ENCODE measurements around the gene GGTLC2. TPM values are rescaled to one million over a fixed set of nuclear protein-coding genes. Genes with fewer than 3 reads are reported as not detected.
"Not testable (repeated sequence)": the region's sequence is repeated elsewhere in the genome, so short reads cannot be mapped to it uniquely, and the experiment has no call there.

Gene GGTLC2
- total and polyA plus RNA-seq, 9 donors, result not detected

DNA sequence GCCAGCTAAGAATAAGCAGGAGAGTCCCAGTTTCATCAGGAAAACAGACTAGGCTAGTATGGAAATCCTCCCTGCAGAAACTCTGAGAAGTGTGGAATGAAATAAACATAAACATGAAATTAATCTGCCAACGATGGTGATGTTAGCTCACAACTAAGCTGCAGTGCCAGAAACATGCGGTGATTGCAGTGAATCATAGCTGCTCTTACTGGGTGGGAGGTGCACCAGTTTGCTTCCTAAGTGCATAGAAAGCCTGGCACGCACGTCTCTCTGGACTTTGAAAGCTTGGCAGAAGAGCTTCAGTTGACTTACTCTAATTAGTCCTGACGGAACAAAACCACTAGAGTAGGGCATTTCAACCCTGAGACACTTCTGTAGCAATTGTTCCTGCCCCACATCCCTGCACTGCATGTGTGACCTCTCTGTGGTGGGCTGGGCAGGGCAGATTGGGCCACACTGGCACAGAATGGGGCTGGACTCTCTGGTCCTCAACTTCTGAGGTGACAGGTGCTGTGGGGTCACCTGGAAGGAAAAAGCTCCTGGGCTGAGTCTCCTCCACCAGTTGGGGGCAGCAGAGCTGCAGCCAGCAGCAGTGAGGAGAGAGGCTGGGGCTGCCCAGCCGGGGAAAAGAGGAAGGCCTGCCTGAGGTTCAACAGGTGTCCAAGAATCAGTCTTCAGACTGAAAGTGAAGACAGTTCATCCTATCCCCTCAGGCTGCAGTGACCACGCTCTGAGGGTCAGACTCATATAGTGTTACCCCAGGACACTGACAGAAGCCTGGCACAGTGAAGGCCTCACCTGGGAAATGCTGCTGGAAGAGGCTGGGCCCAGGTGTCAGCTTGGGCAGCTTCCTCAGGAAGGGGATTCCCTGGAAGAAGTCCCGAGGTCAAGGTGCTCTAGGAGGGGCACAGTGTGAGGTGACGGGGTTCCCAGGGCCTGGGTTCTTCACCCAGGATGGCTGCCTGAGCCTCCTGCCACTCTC lies 40.5 kb downstream of the GGTLC2 start:
- peaks cover 6% of the 10 kb centered on the region for H3K4me1 ChIP-seq (ENCODE audit: insufficient read depth)
- TF ChIP-seq, protein P1, sequence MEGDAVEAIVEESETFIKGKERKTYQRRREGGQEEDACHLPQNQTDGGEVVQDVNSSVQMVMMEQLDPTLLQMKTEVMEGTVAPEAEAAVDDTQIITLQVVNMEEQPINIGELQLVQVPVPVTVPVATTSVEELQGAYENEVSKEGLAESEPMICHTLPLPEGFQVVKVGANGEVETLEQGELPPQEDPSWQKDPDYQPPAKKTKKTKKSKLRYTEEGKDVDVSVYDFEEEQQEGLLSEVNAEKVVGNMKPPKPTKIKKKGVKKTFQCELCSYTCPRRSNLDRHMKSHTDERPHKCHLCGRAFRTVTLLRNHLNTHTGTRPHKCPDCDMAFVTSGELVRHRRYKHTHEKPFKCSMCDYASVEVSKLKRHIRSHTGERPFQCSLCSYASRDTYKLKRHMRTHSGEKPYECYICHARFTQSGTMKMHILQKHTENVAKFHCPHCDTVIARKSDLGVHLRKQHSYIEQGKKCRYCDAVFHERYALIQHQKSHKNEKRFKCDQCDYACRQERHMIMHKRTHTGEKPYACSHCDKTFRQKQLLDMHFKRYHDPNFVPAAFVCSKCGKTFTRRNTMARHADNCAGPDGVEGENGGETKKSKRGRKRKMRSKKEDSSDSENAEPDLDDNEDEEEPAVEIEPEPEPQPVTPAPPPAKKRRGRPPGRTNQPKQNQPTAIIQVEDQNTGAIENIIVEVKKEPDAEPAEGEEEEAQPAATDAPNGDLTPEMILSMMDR (IDR thresholded peaks at IDR 0.05), result no peak
- no peak for TF ChIP-seq POLR2A (IDR thresholded peaks at IDR 0.05)
- no peak for TF ChIP-seq EP300 (IDR thresholded peaks at IDR 0.05)
- 36 to 41% (median 37%) methylated on average over 9 of the region's 9 CpGs for WGBS, 3 donors
- no peaks in the 10 kb centered on the region for H3K36me3 ChIP-seq
- no peaks in the 10 kb centered on the region for H3K27me3 ChIP-seq
- DNase-seq, result peak in 1 of 5 donors; percentile 31
- H3K4me3 ChIP-seq, result no peak overlapping the region
- intact Hi-C loops (cut with DNase I), result loop anchor here in 1 of 4 donors (10.0 kb wide), 1 partner anchor 100 kb away; no protein-coding TSS in a partner anchor
- no peaks in the 10 kb centered on the region for H3K9me3 ChIP-seq
- no peak overlapping the region for H3K27ac ChIP-seq

DNA sequence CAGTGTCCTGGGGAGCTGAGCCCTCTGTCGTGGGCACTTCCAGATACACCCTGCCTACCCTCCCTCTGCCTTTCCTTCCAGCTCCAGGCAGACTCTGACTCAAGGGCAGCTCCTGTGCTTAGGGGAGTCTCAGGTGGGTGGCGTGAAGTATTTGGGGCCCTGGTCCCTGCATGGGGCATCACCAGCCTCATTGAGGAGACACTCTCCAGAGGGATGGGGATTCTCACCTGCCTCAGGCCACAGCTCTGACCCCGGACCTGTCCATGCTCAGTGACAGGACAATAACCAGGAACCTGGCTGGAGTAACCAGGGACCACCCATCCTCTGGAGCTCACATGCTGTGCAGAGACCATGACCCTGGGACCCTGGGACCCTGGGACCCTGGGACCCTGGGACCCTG lies 41.2 kb downstream of the GGTLC2 start:
- Histone ChIP-seq H3K4me1 (ENCODE audit: insufficient read depth) (peaks cover 6% of the 10 kb centered on the region), H3K9me3 (no peaks in the 10 kb centered on the region), H3K27me3 (no peaks in the 10 kb centered on the region), H3K27ac (no peak overlapping the region), H3K36me3 (no peaks in the 10 kb centered on the region), H3K4me3 (no peak overlapping the region)
- DNase-seq, result no peak
- intact Hi-C loops (cut with DNase I), result loop anchor here in 1 of 4 donors (10.0 kb wide), 1 partner anchor 101 kb away; no protein-coding TSS in a partner anchor
- TF ChIP-seq, protein P1 (IDR thresholded peaks at IDR 0.05), result no peak
- TF ChIP-seq EP300 (IDR thresholded peaks at IDR 0.05), result no peak
- TF ChIP-seq POLR2A (IDR thresholded peaks at IDR 0.05), result no peak
- whole genome bisulfite sequencing, 3 donors, result 86 to 93% (median 92%) methylated on average over 3 of the region's 3 CpGs

DNA sequence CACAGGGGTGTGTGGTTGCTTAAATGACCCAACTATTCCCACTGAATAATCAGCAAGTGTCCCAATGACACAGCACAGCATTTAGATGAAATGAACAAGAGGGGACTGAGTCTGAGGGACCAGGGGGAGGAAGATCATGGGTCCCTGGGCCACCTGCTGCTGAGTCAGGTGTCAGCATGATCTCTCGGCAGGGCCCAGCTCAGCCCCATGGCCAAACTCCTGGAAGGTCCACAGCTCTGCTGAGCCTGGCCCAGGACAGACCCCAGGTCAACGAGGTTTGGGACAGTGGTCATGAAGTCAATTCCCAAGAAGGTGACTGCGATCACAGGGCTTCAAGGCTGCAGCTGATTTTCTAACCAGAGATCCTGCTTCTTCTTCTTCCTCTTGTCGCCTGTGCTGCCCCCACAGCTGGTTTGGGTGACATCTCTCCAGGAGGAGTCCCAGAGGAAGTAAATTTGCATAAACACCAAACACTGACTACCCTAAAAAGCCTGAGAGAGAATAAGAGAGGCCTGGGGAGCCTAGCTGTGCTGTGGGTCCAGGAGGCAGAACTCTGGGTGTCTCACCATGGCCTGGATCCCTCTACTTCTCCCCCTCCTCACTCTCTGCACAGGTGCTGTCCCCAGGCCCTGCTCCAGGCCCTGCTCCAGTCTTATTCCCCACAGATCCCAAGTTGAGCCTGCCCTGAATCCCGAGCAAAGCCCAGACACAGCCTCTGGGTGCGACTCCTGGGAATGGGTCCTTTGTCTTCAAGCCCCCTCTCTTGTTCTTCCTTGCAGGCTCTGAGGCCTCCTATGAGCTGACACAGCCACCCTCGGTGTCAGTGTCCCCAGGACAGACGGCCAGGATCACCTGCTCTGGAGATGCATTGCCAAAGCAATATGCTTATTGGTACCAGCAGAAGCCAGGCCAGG lies 42.0 kb downstream of the GGTLC2 start:
- not testable (repeated sequence) for H3K27me3 ChIP-seq; DNase-seq; H3K4me3 ChIP-seq; H3K4me1 ChIP-seq (ENCODE audit: insufficient read depth); H3K36me3 ChIP-seq; H3K9me3 ChIP-seq; H3K27ac ChIP-seq
- 93 to 98% (median 96%) methylated on average over 8 of the region's 8 CpGs for WGBS, 3 donors
- intact Hi-C loops (cut with DNase I), result loop anchor here in 1 of 4 donors (10.0 kb wide), 1 partner anchor 102 kb away; no protein-coding TSS in a partner anchor

DNA sequence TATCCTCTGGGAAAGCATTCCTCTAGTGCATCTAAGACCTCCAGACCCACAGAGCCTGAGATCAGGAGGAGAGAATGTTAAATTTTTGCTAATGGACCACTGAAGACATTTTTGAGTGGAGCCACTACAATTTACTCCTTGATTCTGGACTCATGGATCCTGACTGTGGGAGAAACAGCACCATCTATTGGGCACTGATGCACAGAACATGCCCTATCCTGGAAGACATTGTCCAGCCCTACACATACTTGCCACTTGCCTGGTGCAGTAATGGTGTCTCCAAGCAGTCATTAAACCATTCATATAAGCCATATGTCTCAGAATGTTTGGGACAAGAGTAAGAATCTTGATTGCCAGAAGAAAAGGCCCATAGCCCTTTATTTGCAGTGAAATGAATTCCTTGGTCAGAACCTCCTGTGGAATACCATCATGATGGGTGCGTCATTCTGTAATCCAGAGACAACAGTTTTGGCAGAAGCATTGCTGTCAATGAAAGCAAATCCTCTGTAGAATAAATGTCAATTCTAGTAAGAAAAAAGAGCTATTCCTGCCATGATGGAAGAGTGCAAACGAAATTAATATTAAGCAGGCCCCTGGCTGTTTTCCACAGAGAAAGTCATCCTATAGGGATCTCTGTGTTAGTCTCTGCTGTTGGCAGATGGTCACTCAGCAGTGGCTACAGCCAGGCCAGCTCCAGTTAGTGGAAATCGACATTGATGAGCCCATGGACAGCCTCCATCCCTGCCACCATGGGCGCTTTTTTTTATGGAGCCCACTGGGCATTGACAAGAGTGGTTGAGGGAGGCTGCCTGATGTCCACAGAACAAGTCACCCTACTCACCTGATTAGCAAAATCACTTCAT lies 43.5 kb downstream of the GGTLC2 start:
- DNase-seq, result peak in 3 of 5 donors; percentile 36 to 60 (median 47)
- Histone ChIP-seq H3K4me1 (ENCODE audit: insufficient read depth) (peaks cover 6% of the 10 kb centered on the region), H3K27me3 (no peaks in the 10 kb centered on the region), H3K36me3 (no peaks in the 10 kb centered on the region), H3K27ac (no peak overlapping the region), H3K9me3 (no peaks in the 10 kb centered on the region), H3K4me3 (no peak overlapping the region)
- no peak for TF ChIP-seq POLR2A (IDR thresholded peaks at IDR 0.05)
- TF ChIP-seq, protein P1 (IDR thresholded peaks at IDR 0.05), result peak; percentile 14 to 66 (median 51)
- intact Hi-C loops (cut with DNase I), result loop anchor here in 1 of 4 donors (10.0 kb wide), 1 partner anchor 103 kb away; no protein-coding TSS in a partner anchor
- 66 to 79% (median 77%) methylated on average over 4 of the region's 4 CpGs for WGBS, 3 donors

Data from ovary (tissue), 9 donors.